ENCODE measurements around the gene USP9X.
A peak's percentile ranks its signal among the peaks of the same experiment; 100 is the strongest.

Gene USP9X

DNA sequence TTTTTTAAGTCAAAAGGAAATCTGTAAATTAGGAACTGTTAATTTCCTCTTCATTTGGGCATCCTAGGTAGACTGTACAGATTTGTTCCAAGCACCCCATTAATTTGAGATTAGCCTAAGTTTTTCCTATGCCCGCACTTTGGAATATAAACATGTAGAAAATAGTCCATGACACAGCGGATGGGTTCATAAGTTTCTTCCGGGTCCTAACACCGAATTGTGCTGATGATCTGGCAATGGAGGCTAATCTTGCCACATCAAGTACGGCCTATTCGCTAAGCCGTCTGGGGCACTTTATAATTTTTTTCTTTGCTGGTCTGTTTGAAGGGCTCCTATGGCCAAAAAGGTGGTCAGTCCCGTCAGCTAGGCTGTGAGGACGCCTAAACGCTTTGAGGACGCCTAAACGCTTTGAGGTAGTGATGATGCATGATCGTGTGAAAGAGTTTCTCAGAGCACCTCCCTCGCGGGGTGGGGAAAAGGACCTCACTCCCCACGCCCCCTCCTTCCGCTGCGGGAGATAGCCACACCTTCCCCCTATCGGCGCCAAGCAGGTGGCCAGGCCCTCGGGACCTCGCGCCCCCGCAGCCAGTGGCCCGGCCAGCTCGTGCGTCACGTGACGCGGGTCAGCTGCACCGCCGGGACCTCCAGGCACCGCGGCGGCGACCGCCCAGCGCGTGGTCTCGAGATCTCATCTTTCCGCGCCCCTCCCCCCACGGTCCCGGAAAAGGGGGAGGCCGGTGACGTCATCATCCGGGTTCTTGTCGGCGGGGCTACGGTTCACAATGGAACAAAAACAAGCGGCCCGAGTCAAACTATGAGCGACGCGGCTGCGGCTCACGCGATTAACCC lies 977 bp upstream of the USP9X start (continued):
- TF ChIP-seq, protein P1, sequence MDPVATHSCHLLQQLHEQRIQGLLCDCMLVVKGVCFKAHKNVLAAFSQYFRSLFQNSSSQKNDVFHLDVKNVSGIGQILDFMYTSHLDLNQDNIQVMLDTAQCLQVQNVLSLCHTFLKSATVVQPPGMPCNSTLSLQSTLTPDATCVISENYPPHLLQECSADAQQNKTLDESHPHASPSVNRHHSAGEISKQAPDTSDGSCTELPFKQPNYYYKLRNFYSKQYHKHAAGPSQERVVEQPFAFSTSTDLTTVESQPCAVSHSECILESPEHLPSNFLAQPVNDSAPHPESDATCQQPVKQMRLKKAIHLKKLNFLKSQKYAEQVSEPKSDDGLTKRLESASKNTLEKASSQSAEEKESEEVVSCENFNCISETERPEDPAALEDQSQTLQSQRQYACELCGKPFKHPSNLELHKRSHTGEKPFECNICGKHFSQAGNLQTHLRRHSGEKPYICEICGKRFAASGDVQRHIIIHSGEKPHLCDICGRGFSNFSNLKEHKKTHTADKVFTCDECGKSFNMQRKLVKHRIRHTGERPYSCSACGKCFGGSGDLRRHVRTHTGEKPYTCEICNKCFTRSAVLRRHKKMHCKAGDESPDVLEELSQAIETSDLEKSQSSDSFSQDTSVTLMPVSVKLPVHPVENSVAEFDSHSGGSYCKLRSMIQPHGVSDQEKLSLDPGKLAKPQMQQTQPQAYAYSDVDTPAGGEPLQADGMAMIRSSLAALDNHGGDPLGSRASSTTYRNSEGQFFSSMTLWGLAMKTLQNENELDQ (tag by site-specific recombination; IDR thresholded peaks at IDR 0.05; ENCODE audit: low read depth), result no peak
- TF ChIP-seq ZNF146 (tag by site-specific recombination; IDR thresholded peaks at IDR 0.05) (no peak), SETDB1 (IDR thresholded peaks at IDR 0.05; ENCODE audit: insufficient read length, low read length) (no peak), ZNF138 (tag by site-specific recombination; IDR thresholded peaks at IDR 0.05; ENCODE audit: borderline replicate concordance) (no peak), ZNF791 (tag by site-specific recombination; IDR thresholded peaks at IDR 0.05) (no peak), PRDM1 (tag by site-specific recombination; IDR thresholded peaks at IDR 0.05) (no peak), SCRT1 (tag by site-specific recombination; IDR thresholded peaks at IDR 0.05; ENCODE audit: borderline replicate concordance) (no peak; the same call in 1 of the 2 replicates), ZNF19 (tag by site-specific recombination; IDR thresholded peaks at IDR 0.05; ENCODE audit: low read depth) (no peak), ZNF530 (tag by site-specific recombination; IDR thresholded peaks at IDR 0.05; ENCODE audit: low read depth) (no peak), ZNF239 (tag by site-specific recombination; IDR thresholded peaks at IDR 0.05) (no peak), ZNF785 (tag by site-specific recombination; IDR thresholded peaks at IDR 0.05) (peak; percentile 55; the same call in 1 of the 2 replicates), GLI2 (tag by site-specific recombination; IDR thresholded peaks at IDR 0.05; ENCODE audit: borderline replicate concordance, low read depth) (peak; percentile 75; the same call in 1 of the 2 replicates), ZNF501 (tag by site-specific recombination; IDR thresholded peaks at IDR 0.05) (no peak; the same call in 1 of the 2 replicates), ZNF221 (tag by site-specific recombination; IDR thresholded peaks at IDR 0.05; ENCODE audit: borderline replicate concordance) (no peak), YY2 (tag by site-specific recombination; IDR thresholded peaks at IDR 0.05) (no peak), ZNF132 (tag by site-specific recombination; IDR thresholded peaks at IDR 0.05; ENCODE audit: borderline replicate concordance) (no peak), ZNF585B (tag by site-specific recombination; IDR thresholded peaks at IDR 0.05) (no peak), ZNF626 (tag by site-specific recombination; IDR thresholded peaks at IDR 0.05) (no peak; the same call in 1 of the 2 replicates), ZNF274 (IDR thresholded peaks at IDR 0.05; ENCODE audit: low read length) (no peak), ZNF274 (tag by site-specific recombination; IDR thresholded peaks at IDR 0.05; ENCODE audit: borderline replicate concordance) (no peak), ZNF114 (tag by site-specific recombination; IDR thresholded peaks at IDR 0.05) (no peak), ZNF169 (tag by site-specific recombination; IDR thresholded peaks at IDR 0.05) (no peak; the same call in 1 of the 2 replicates), ZNF24 (tag by site-specific recombination; IDR thresholded peaks at IDR 0.05) (no peak), ZNF48 (tag by site-specific recombination; IDR thresholded peaks at IDR 0.05) (no peak), SALL2 (tag by site-specific recombination; IDR thresholded peaks at IDR 0.05; ENCODE audit: borderline replicate concordance) (no peak), ZFP41 (tag by site-specific recombination; IDR thresholded peaks at IDR 0.05; ENCODE audit: borderline replicate concordance) (no peak), ZNF621 (tag by site-specific recombination; IDR thresholded peaks at IDR 0.05) (no peak)
- TF ChIP-seq, protein P2, sequence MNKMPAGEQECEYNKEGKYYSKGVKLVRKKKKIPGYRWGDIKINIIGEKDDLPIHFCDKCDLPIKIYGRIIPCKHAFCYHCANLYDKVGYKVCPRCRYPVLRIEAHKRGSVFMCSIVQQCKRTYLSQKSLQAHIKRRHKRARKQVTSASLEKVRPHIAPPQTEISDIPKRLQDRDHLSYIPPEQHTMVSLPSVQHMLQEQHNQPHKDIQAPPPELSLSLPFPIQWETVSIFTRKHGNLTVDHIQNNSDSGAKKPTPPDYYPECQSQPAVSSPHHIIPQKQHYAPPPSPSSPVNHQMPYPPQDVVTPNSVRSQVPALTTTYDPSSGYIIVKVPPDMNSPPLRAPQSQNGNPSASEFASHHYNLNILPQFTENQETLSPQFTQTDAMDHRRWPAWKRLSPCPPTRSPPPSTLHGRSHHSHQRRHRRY (tag by site-specific recombination; IDR thresholded peaks at IDR 0.05), result no peak
- TF ChIP-seq, protein P3, sequence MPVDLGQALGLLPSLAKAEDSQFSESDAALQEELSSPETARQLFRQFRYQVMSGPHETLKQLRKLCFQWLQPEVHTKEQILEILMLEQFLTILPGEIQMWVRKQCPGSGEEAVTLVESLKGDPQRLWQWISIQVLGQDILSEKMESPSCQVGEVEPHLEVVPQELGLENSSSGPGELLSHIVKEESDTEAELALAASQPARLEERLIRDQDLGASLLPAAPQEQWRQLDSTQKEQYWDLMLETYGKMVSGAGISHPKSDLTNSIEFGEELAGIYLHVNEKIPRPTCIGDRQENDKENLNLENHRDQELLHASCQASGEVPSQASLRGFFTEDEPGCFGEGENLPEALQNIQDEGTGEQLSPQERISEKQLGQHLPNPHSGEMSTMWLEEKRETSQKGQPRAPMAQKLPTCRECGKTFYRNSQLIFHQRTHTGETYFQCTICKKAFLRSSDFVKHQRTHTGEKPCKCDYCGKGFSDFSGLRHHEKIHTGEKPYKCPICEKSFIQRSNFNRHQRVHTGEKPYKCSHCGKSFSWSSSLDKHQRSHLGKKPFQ (tag by site-specific recombination; IDR thresholded peaks at IDR 0.05), result no peak
- TF ChIP-seq, protein P4, sequence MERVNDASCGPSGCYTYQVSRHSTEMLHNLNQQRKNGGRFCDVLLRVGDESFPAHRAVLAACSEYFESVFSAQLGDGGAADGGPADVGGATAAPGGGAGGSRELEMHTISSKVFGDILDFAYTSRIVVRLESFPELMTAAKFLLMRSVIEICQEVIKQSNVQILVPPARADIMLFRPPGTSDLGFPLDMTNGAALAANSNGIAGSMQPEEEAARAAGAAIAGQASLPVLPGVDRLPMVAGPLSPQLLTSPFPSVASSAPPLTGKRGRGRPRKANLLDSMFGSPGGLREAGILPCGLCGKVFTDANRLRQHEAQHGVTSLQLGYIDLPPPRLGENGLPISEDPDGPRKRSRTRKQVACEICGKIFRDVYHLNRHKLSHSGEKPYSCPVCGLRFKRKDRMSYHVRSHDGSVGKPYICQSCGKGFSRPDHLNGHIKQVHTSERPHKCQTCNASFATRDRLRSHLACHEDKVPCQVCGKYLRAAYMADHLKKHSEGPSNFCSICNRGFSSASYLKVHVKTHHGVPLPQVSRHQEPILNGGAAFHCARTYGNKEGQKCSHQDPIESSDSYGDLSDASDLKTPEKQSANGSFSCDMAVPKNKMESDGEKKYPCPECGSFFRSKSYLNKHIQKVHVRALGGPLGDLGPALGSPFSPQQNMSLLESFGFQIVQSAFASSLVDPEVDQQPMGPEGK (tag by site-specific recombination; IDR thresholded peaks at IDR 0.05), result no peak; the same call in none of the 2 replicates
- TF ChIP-seq, protein P5, sequence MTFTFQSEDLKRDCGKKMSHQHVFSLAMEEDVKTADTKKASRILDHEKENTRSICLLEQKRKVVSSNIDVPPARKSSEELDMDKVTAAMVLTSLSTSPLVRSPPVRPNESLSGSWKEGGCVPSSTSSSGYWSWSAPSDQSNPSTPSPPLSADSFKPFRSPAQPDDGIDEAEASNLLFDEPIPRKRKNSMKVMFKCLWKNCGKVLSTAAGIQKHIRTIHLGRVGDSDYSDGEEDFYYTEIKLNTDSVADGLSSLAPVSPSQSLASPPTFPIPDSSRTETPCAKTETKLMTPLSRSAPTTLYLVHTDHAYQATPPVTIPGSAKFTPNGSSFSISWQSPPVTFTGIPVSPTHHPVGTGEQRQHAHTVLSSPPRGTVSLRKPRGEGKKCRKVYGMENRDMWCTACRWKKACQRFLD (tag by site-specific recombination; IDR thresholded peaks at IDR 0.05), result no peak
